NB4 (cell line): ENCODE data around the gene SH2D3C.

Source experiments
- CTCF ChIP-seq: IDR thresholded peaks from one replicate; pipeline ENCODE4 v1.5.1; 2012; ENCODE audit warnings: low read depth, low read length
- POLR2A ChIP-seq: IDR thresholded peaks from 2 replicates; pipeline ENCODE4 v1.6.1; 2011; ENCODE audit warnings: mild to moderate bottlenecking; ENCODE audit not compliant: insufficient read length; ENCODE audit errors: extremely low read depth

GRCh38 chr9:127810378-127811187 lies 32.1 kb upstream of the SH2D3C start:
- TF ChIP-seq POLR2A: no peak
- no peak for TF ChIP-seq CTCF
